Peyer's patch (tissue), 4 donors: ENCODE data around the gene C2orf81. TPM values are rescaled to one million over a fixed set of nuclear protein-coding genes. Genes with fewer than 3 reads are reported as not detected.

Experiments used
- DNase-seq, 3 donors: peaks; one replicate each; pipeline ENCODE4 v3.0.0-alpha.2; 2017 to 2019
- H3K27ac ChIP-seq, 4 donors: fragments of 200-600 bp; sonication (generic); one replicate each; pipeline ENCODE4 v1.5.1; 2016 to 2019
- H3K27me3 ChIP-seq, 2 donors: fragments of 200-600 bp; sonication (generic); one replicate each; pipeline ENCODE4 v1.5.1; 2019
- H3K36me3 ChIP-seq, 3 donors: fragments of 200-600 bp; sonication (generic); one replicate each; pipeline ENCODE4 v1.5.1; 2016 to 2019
- H3K4me1 ChIP-seq, 4 donors: fragments of 200-600 bp; sonication (generic); one replicate each; pipeline ENCODE4 v1.5.1; 2016 to 2019
- H3K4me3 ChIP-seq, 4 donors: fragments of 200-600 bp; sonication (generic); 1 replicate in 3 of 4; 2 replicates in 1 of 4; pipeline ENCODE4 v1.5.1; 2016 to 2019; ENCODE audit warnings: mild to moderate bottlenecking in 1 of 4
- H3K9me3 ChIP-seq, 4 donors: fragments of 200-600 bp; sonication (generic); one replicate each; pipeline ENCODE4 v1.5.1; 2016 to 2019; ENCODE audit warnings: mild to moderate bottlenecking in 1 of 4
- CTCF ChIP-seq, 6 experiments: fragments of 450-650 bp in 4 of 6; fragments of 200-600 bp in 2 of 6; sonication (generic) in 1 of 6; IDR thresholded peaks; one replicate each; pipeline ENCODE4 v1.5.1; 2017 to 2019; ENCODE audit warnings: antibody characterized with exemption in 6 of 6, mild to moderate bottlenecking in 3 of 6, moderate library complexity in 1 of 6
- POLR2A ChIP-seq, 2 donors: fragments of 450-650 bp; IDR thresholded peaks; one replicate each; pipeline ENCODE4 v1.5.1; 2017; ENCODE audit warnings: antibody characterized with exemption in 2 of 2, mild to moderate bottlenecking in 2 of 2, moderate library complexity in 2 of 2
- total RNA-seq, 4 donors: library from RNA; depleted of rRNA; stranded (reverse); fragments of >200 nt; gene quantifications; one replicate each; pipeline ENCODE4 v1.1.0, GENCODE V29; 2016

Gene C2orf81
- total RNA-seq, 4 donors from 2014 or later = 0.94 to 3.3 (median 1.7) TPM

- TF ChIP-seq CTCF (IDR thresholded peaks at IDR 0.05) (no peak), POLR2A (IDR thresholded peaks at IDR 0.05) (no peak)
- H3K27me3 ChIP-seq = no peaks in the 10 kb centered on the region
Observed at GRCh38 chr2:74415762-74416395, 5.5 kb downstream of the C2orf81 start.

GRCh38 chr2:74414881-74415761, 6.3 kb downstream of the C2orf81 start:
- Histone ChIP-seq H3K27ac (peak overlapping the region; percentile 5 to 55 (median 42)), H3K9me3 (no peaks in the 10 kb centered on the region), H3K4me1 (peaks cover 0 to 21% (median 12%) of the 10 kb centered on the region in 4 donors), H3K36me3 (no peaks in the 10 kb centered on the region), H3K27me3 (no peaks in the 10 kb centered on the region), H3K4me3 (peak overlapping the region; percentile 42 to 65 (median 49))
- TF ChIP-seq POLR2A (IDR thresholded peaks at IDR 0.05) (no peak), CTCF (IDR thresholded peaks at IDR 0.05) (peak in 4 of 6 experiments; percentile 19 to 40 (median 28))
- peak in 2 of 3 donors; percentile 61 to 81 for DNase-seq

More at GRCh38 chr2:74415762-74416395, 5.5 kb downstream of the C2orf81 start:
- Histone ChIP-seq H3K36me3 (no peaks in the 10 kb centered on the region), H3K9me3 (no peaks in the 10 kb centered on the region), H3K4me3 (peak overlapping the region; percentile 42 to 65 (median 49)), H3K27ac (peak overlapping the region in 1 of 4 donors; percentile 25), H3K4me1 (peaks cover 0 to 21% (median 12%) of the 10 kb centered on the region in 4 donors)
- no peak for DNase-seq

GRCh38 chr2:74414441-74414840, 7.0 kb downstream of the C2orf81 start:
- Histone ChIP-seq H3K36me3 (no peaks in the 10 kb centered on the region), H3K9me3 (no peaks in the 10 kb centered on the region), H3K4me3 (peak overlapping the region; percentile 42 to 65 (median 49)), H3K27ac (peak overlapping the region; percentile 5 to 55 (median 42)), H3K27me3 (no peaks in the 10 kb centered on the region), H3K4me1 (peaks cover 0 to 21% (median 12%) of the 10 kb centered on the region in 4 donors)
- no peak for DNase-seq
- no peak for TF ChIP-seq CTCF (IDR thresholded peaks at IDR 0.05)
- TF ChIP-seq POLR2A (IDR thresholded peaks at IDR 0.05) = no peak

- Histone ChIP-seq H3K27ac (no peak overlapping the region), H3K9me3 (no peaks in the 10 kb centered on the region), H3K4me1 (peaks cover 0 to 21% (median 12%) of the 10 kb centered on the region in 4 donors), H3K36me3 (no peaks in the 10 kb centered on the region), H3K27me3 (no peaks in the 10 kb centered on the region), H3K4me3 (no peak overlapping the region)
- TF ChIP-seq POLR2A (IDR thresholded peaks at IDR 0.05) (no peak), CTCF (IDR thresholded peaks at IDR 0.05) (no peak)
- DNase-seq = no peak
Observed at GRCh38 chr2:74413001-74413698, 8.3 kb downstream of the C2orf81 start.

- DNase-seq = no peak
- Histone ChIP-seq H3K4me1 (no peaks in the 10 kb centered on the region), H3K4me3 (no peak overlapping the region), H3K9me3 (no peaks in the 10 kb centered on the region), H3K27ac (no peak overlapping the region), H3K36me3 (no peaks in the 10 kb centered on the region), H3K27me3 (no peaks in the 10 kb centered on the region)
- TF ChIP-seq POLR2A (IDR thresholded peaks at IDR 0.05) (no peak), CTCF (IDR thresholded peaks at IDR 0.05) (no peak)
Observed at GRCh38 chr2:74407682-74408081, 13.7 kb downstream of the C2orf81 start.
